HEK293T (cell line): ENCODE data around the gene CD44.

Experiments used
- CTCF ChIA-PET: fragments of 350-600 bp; formaldehyde crosslinking; extraction: SDS; loops from one replicate; lab custom pipeline; 2021; ENCODE audit warnings: antibody characterized with exemption, inconsistent platforms; lab: Yijun Ruan, JAX
- POLR2A ChIA-PET: fragments of 350-600 bp; formaldehyde crosslinking; extraction: SDS; loops from one replicate; lab custom pipeline; 2020; ENCODE audit warnings: antibody characterized with exemption, inconsistent platforms; lab: Yijun Ruan, JAX
- DNase-seq: peaks from one replicate; pipeline ENCODE4 v3.0.0; 2012; ENCODE audit warnings: mixed read lengths; ENCODE audit errors: extremely low spot score
- ARNT ChIP-seq: fragments of 450-650 bp; IDR thresholded peaks from 2 replicates; pipeline ENCODE4 v1.6.1; 2017; ENCODE audit warnings: mild to moderate bottlenecking
- BHLHE40 ChIP-seq: fragments of 450-650 bp; IDR thresholded peaks from 2 replicates; pipeline ENCODE4 v1.6.1; 2016; ENCODE audit warnings: mild to moderate bottlenecking, moderate library complexity, borderline replicate concordance
- CTBP1 ChIP-seq: fragments of 450-650 bp; IDR thresholded peaks from 2 replicates; pipeline ENCODE4 v1.6.1; 2016; ENCODE audit warnings: borderline replicate concordance
- ELF4 ChIP-seq: fragments of 450-650 bp; IDR thresholded peaks from 2 replicates; pipeline ENCODE4 v1.6.1; 2017; ENCODE audit warnings: antibody characterized with exemption
- FOXA1 ChIP-seq: fragments of 450-650 bp; IDR thresholded peaks from 2 replicates; pipeline ENCODE4 v1.6.1; 2016; ENCODE audit warnings: mild to moderate bottlenecking
- FOXK2 ChIP-seq: fragments of 450-650 bp; IDR thresholded peaks from 2 replicates; pipeline ENCODE4 v1.6.1; 2016; ENCODE audit warnings: mild to moderate bottlenecking
- FOXM1 ChIP-seq: fragments of 450-650 bp; IDR thresholded peaks from 2 replicates; pipeline ENCODE4 v1.6.1; 2017; ENCODE audit warnings: mild to moderate bottlenecking, borderline replicate concordance
- HDGF ChIP-seq: fragments of 450-650 bp; IDR thresholded peaks from 2 replicates; pipeline ENCODE4 v1.6.1; 2017; ENCODE audit warnings: antibody characterized with exemption, borderline replicate concordance
- L3MBTL2 ChIP-seq: fragments of 450-650 bp; conservative IDR thresholded peaks from 2 replicates; pipeline ENCODE4 v1.6.1; 2016; ENCODE audit warnings: mild to moderate bottlenecking
- LEF1 ChIP-seq: fragments of 450-650 bp; IDR thresholded peaks from 2 replicates; pipeline ENCODE4 v1.6.1; 2017; ENCODE audit warnings: mild to moderate bottlenecking, borderline replicate concordance
- NFRKB ChIP-seq: fragments of 450-650 bp; IDR thresholded peaks from 2 replicates; pipeline ENCODE4 v1.6.1; 2016; ENCODE audit warnings: mild to moderate bottlenecking, moderate library complexity
- PKNOX1 ChIP-seq: fragments of 450-650 bp; IDR thresholded peaks from 2 replicates; pipeline ENCODE4 v1.6.1; 2016
- SP1 ChIP-seq: fragments of 450-650 bp; IDR thresholded peaks from 2 replicates; pipeline ENCODE4 v1.6.1; 2017
- SUZ12 ChIP-seq: fragments of 450-650 bp; IDR thresholded peaks from 2 replicates; pipeline ENCODE4 v1.6.1; 2016; ENCODE audit warnings: mild to moderate bottlenecking
- TARDBP ChIP-seq: fragments of 450-650 bp; IDR thresholded peaks from 2 replicates; pipeline ENCODE4 v1.6.1; 2016
- ZNF384 ChIP-seq: fragments of 450-650 bp; IDR thresholded peaks from 2 replicates; pipeline ENCODE4 v1.6.1; 2016

The CD44 gene

GRCh38 chr11:35126000-35126878, 12.7 kb upstream of the CD44 start:
- POLR2A ChIA-PET = no interaction called here
- TF ChIP-seq TARDBP (no peak), SUZ12 (no peak), FOXA1 (no peak), PKNOX1 (no peak), CTBP1 (no peak), FOXK2 (no peak), ARNT (no peak), HDGF (no peak), L3MBTL2 (no peak), NFRKB (no peak), ELF4 (no peak; the same call in 1 of the 2 replicates), BHLHE40 (no peak), FOXM1 (no peak), LEF1 (no peak), SP1 (no peak), ZNF384 (no peak)
- CTCF ChIA-PET = no interaction called here
- DNase-seq = no peak

- POLR2A ChIA-PET = no interaction called here
- no peak for DNase-seq
- no peak for TF ChIP-seq NFRKB
- TF ChIP-seq FOXA1 = no peak
- TF ChIP-seq TARDBP = no peak
- TF ChIP-seq ELF4 = no peak
- TF ChIP-seq FOXK2 = no peak
- no peak for TF ChIP-seq PKNOX1
- no peak for TF ChIP-seq SUZ12
- TF ChIP-seq BHLHE40 = no peak
- TF ChIP-seq ARNT = no peak
- CTCF ChIA-PET = no interaction called here
Measured at GRCh38 chr11:35126879-35127581, 11.9 kb upstream of the CD44 start.

DNA sequence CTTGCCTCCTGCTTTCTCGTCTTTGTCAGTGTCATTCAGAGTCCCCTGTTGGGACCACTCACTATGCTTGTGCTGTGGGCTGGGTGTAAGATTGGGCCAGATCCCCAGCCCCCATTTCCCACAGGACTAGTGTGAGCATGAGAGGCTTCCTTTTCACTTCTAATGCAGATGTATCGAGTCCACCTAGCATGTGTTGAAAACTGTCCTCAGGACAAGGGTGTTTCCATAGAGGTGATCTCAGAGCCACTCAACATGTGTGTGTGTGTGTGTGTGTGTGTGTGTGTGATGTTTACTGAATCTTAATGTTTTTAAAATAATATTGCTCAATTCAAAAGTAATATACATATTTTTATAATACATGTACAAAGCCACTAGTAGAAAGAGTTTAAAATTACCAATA, 11.4 kb upstream of the CD44 start:
- ChIA-PET POLR2A (no interaction called here), CTCF (no interaction called here)
- no peak for DNase-seq
- TF ChIP-seq CTBP1 (no peak), NFRKB (no peak), L3MBTL2 (no peak), LEF1 (no peak), FOXA1 (no peak), TARDBP (no peak), PKNOX1 (no peak), ELF4 (no peak), FOXK2 (no peak), ARNT (no peak), FOXM1 (no peak), SUZ12 (no peak)

DNA sequence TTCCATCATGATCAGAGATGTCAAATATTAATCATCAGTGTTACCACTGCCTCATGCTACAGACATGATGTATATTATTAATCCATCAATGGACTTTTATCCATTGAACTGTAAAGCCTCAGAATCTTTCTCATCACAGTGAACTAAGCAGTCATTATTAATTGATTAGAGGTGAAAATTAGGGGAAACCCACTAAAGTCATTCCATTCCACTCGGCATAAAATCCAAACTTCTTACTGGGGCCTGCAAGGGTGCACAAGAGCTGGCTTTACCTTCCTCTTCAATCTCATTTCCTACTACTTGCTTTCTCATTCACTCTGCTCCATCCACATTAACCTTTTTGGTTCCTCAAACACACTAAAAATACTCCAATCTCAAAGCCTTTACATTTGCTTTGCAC, 7.9 kb upstream of the CD44 start:
- ChIA-PET CTCF (no interaction called here), POLR2A (no interaction called here)
- TF ChIP-seq NFRKB (no peak), LEF1 (no peak), FOXK2 (no peak), HDGF (no peak), BHLHE40 (no peak), PKNOX1 (no peak), FOXM1 (no peak), L3MBTL2 (no peak)
- DNase-seq = no peak

- CTCF ChIA-PET = no interaction called here
- DNase-seq = no peak
- POLR2A ChIA-PET = no interaction called here
- TF ChIP-seq FOXA1 (no peak), SP1 (no peak), L3MBTL2 (no peak), NFRKB (no peak), LEF1 (no peak), FOXM1 (no peak), FOXK2 (no peak), SUZ12 (no peak), BHLHE40 (no peak), ARNT (no peak), HDGF (no peak), ELF4 (no peak), ZNF384 (no peak)
Measured at GRCh38 chr11:35131886-35132285, 7.1 kb upstream of the CD44 start.
